EH (cell line): ENCODE data around the gene TMEM248.
"Not testable (repeated sequence)": the region's sequence is repeated elsewhere in the genome, so short reads cannot be mapped to it uniquely, and the experiment has no call there.

ENCODE experiments used
- DNase-seq: peaks from one replicate; pipeline ENCODE4 v3.0.0-alpha.2; 2015; ENCODE audit warnings: low read depth

TMEM248 gene

DNA sequence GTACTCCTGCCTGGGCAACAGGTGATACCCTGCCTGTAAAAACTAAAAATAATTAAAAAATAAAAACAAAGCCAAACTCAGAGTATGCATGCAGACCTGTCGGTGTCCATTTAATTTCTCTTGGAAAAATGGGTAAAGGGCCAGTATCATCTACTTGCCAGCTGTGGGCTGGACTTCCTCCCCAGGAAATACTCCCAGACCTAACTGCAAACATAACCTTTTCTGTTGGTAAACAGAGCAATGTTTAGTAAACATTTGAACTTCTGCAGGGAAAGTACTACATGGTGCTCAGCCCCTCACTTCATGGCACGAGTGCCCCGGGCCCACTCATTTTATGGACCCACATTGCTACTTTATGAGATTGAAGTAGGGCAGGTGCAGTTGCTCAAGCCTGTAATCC lies 10.2 kb upstream of the TMEM248 start:
- no peak for DNase-seq

DNA sequence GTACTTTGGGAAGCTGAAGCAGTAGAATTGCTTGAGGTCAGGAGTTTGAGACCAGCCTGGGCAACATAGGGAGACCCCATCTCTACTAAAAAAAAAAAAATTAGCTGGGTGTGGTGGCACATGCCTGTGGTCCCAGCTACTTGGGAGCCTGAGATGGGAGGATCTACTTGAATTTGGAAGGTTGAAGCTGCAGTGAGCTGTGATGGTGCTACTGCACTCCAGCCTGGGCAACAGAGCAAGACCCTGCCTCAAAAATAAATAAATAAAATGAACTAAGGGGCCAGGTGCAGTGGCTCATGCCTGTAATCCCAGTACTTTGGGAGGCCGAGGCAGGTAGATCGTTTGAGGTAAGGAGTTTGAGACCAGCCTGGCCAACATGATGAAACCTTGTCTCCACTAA lies 9.8 kb upstream of the TMEM248 start:
- not testable (repeated sequence) for DNase-seq

DNA sequence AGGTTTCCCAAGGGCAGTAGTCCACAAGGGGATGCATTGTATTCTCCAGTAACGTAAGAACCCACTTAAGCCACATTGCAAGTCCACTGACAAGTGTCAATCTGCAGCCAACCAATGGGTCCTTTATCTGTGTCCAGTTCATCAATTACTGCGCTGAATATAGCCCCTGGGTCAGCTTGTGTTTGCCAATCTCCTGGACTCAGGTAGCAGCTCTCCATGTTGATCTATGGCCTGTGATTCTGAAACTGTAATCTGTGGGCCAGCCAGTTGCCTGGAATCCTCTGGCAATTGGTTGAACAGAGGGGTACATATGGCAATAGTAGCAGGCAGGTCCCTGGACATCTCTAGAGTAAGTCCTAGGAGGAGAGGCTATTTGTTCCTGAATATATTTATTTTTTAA lies 8.8 kb upstream of the TMEM248 start:
- no peak for DNase-seq

- no peak for DNase-seq
These were observed 7.6 kb upstream of the TMEM248 start for GRCh38 chr7:66913118-66914037.

DNA sequence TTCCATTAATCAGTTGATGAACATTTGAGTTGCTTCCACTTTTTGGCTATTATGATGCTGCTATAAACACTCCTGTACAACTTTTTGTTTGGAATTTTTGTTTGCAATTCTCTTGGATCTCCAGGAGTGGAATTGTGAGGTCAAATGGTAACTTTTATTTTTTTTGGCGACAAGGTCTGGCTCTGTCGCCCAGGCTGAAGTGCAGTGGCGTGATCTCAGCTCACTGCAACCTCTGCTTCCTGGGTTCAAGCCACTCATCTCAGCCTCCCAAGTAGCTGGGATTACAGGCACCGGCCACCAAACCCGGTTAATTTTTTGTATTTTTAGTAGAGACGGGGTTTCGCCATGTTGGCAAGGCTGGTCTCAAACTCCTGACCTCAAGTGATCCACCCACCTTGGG lies 3.1 kb upstream of the TMEM248 start:
- DNase-seq = not testable (repeated sequence)

- DNase-seq = no peak
These were observed 1.7 kb upstream of the TMEM248 start for GRCh38 chr7:66919304-66919703.

DNA sequence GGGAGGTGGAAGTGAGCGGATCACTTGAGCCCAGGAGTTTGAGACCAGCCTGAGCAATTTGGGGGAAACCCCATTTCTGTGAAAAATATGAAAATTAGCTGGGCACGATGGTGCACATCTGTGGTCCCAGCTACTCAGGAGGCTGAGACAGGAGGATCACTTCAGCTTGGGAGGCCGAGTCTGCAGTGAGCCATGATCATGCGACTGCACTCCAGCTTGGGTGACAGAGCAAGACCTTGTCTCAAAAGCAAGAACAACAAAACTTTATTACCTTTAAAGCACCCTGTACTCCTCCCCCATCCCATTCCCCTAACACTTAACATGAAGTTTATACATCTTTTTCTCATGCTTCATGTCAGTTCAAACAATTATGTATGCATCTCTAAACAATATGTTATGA lies 1.3 kb upstream of the TMEM248 start:
- DNase-seq = no peak

DNA sequence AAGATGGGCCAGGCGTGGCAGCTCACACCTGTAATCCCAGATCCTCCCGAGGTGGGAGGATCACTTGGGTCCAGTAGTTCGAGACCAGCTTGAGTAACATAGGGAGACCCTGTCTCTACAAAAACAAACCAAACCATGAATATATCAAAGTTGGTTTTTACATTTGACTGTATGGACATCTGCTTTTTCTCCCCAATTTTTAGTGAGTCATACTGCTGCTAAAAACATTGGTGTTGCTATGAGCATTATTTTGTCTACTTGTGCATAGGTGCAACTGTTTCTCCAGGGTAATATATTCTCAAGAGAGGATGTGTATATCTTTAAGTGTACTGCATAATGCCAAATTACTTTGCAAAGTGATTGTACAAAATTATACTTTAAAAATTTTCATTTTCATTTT lies 769 bp upstream of the TMEM248 start:
- no peak for DNase-seq

DNA sequence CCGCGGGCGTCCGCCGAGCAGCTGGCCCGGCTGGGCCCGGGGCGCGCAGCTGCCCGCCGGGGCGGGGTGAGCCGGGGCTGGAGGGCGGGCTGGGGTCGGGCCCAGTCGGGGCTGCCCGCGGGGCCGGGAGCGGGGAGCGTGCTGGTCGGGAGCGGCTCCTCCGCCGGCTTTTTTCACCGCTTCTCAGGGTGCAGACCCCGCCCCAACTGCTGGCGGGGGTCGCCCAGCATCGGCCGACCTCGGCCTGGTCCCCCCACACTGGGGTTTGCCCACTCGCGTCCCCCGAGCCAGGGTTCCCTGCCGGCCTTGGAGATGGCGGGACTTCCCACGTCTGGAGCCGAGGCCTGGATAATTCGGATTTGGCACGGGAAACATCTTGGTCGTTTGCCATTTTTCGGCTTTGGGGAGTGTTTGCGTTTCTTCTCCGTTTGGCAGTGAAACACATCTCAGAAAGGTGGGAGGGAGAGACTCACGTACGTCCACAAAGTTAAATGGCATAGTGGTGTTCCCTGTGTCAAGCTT lies 432 bp downstream of the TMEM248 start:
- peak; percentile 55 for DNase-seq

- DNase-seq = peak; percentile 16
These were observed 977 bp downstream of the TMEM248 start for GRCh38 chr7:66921918-66922486.

GRCh38 chr7:66925255-66925654 lies 4.2 kb downstream of the TMEM248 start:
- no peak for DNase-seq

GRCh38 chr7:66927348-66927948 lies 6.4 kb downstream of the TMEM248 start:
- no peak for DNase-seq

DNA sequence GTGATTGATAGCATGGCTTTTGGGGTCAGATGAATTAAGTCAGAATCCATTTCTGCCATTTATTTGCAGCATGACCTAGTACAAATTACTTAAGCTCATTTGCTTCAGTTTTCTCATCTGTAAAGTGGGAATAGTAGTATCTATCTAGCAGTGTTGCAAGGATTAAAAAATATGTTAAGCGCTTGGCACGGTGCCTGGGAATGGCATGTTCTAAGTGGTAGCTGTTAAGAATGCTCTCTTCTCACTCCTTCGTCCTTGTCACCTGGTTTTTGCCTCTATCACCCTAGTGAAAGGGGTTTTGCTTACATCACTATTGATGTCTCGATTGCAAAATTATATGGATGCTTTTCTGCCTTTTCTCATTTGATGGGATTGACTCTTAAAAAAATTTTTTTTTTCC lies 7.4 kb downstream of the TMEM248 start:
- no peak for DNase-seq

GRCh38 chr7:66929165-66929564 lies 8.1 kb downstream of the TMEM248 start:
- DNase-seq = no peak

GRCh38 chr7:66929935-66930334 lies 8.9 kb downstream of the TMEM248 start:
- no peak for DNase-seq

DNA sequence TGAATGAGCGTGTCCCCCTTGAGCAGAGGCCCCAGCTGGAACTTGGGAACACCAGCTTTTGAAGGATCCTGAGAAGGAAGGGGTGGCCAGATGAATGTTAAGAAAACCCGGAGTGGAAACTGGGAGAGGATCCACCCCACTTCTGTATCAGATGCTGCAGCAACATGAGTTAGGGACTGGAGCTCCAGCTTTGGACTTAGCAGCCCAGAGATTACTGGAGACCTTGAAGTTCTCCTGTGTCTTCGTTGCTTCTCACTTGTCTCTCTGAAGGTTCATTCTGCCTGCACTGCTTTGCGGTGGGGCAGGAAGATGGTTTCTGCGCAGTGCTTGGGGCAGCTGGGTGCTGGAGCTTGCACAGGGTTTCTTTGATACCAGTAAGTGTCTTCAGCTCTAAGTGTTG lies 9.3 kb downstream of the TMEM248 start:
- peak; percentile 46 for DNase-seq

GRCh38 chr7:66933469-66933868 lies 12.4 kb downstream of the TMEM248 start:
- no peak for DNase-seq

GRCh38 chr7:66937940-66938339 lies 16.9 kb downstream of the TMEM248 start:
- no peak for DNase-seq

DNA sequence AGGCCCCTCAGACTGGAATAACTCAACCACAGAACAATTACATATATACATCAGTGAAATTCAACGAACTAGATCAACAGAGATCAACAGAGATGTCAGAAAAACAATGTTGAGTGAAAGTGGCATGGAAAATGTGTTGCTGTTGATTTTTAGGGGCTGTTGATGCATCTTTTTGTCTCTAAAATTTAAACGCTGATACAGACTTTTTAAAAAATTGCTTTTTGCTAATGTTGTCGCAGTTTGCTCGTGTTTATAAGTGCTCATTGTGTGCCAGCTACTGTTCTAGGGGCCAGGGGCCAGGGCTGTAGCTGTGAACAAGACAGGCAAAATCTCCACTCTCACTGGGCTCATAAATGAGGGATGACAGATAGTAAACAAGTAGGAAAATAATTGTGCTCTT lies 18.3 kb downstream of the TMEM248 start:
- no peak for DNase-seq

DNA sequence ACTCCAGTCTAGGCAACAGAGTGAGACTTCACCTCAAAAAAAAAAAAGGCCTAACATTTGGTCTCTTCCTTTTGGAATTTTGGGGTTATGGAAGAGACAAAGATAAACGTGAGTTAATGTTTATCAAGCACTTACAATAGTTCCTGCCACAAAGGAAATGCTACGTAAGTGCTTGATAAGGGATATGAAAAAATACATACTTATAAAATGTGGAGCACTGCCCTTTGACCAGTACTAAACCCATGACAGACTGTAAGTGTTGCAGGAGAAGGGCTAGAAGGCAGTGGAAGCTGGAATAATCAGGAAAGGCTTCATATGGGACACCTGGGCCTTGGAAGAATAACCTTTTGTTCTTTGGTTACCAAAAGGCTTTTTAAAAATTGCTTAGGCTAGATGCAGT lies 25.5 kb downstream of the TMEM248 start:
- DNase-seq = no peak

DNA sequence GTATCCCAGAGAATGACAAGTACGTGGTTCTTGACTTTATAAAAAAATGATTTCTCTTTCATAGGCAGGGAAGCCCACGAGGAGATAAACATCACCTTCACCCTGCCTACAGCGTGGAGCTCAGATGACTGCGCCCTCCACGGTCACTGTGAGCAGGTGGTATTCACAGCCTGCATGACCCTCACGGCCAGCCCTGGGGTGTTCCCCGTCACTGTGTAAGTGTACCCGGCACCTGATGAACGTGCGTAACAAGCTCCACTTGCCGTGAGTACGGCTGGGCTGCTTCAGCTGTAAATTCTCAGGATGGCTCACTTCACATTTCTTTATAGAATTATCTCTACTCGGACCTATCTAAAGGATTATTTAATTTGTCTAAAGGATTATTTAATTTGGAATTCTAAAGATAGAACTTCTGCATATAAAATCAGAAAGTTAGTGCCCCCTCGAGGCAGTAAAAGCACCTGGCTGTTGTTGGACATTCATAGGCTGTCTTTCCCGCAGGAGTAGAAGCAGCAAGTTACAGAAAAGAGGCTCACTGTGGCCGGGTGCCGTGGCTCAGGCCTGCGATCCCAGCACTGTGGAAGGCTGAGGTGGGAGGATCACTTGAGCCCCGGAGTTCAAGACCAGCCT lies 27.6 kb downstream of the TMEM248 start:
- no peak for DNase-seq

DNA sequence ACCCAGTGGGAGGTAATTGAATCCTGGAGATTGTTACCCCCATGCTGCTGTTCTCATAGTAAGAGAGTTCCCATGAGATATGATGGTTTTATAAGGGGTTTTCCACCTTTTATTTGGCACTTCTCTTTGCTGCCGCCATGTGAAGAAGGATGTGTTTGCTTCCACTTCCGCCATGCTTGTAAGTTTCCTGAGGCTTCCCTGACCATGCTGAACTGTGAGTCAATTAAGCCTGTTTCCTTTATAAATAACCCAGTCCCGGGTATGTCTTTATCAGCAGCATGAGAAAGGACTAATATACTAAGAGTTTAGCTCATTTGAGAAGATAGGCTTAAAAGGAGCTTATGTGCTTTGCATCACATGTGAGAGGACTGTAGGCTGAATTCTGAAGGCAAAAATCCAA lies 29.3 kb downstream of the TMEM248 start:
- no peak for DNase-seq

DNA sequence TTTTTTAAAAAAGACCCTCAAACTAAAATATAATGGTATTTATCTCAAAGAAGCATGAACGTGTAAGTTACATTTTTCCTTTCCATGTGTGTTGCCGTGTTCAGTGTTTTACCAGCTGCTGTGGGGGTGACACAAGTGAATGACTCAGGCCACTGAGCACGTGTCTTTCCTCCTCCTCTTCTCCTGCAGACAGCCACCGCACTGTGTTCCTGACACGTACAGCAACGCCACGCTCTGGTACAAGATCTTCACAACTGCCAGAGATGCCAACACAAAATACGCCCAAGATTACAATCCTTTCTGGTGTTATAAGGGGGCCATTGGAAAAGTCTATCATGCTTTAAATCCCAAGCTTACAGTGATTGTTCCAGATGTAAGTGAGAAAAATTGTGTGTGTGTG lies 29.7 kb downstream of the TMEM248 start:
- DNase-seq = peak; percentile 62
